C4-2B (cell line): ENCODE results near the gene NT5C1A.

Experiments
- CTCF ChIP-seq: fragments of 450-650 bp; conservative IDR thresholded peaks from 2 replicates; pipeline ENCODE4 v1.5.1; 2017; ENCODE audit warnings: mild to moderate bottlenecking
- ZFX ChIP-seq: fragments of 450-650 bp; IDR thresholded peaks from 2 replicates; pipeline ENCODE4 v1.6.1; 2017

- TF ChIP-seq CTCF, result no peak
- no peak for TF ChIP-seq ZFX
Measured at GRCh38 chr1:39637361-39637760, 34.5 kb downstream of the NT5C1A start.
